Mammary epithelial cell (primary cell): ENCODE data around the gene TECR.

Source experiments
- CTCF ChIP-seq, 2 donors: IDR thresholded peaks in 1 of 2; conservative IDR thresholded peaks in 1 of 2; 2 replicates each; pipeline ENCODE4 v1.5.1; 2011 to 2012; ENCODE audit warnings: inconsistent platforms in 2 of 2, low read length in 2 of 2, mild to moderate bottlenecking in 2 of 2, control low read depth in 1 of 2, low read depth in 1 of 2; ENCODE audit not compliant: insufficient read depth in 1 of 2; ENCODE audit errors: extremely low read depth in 1 of 2
- EZH2 ChIP-seq: IDR thresholded peaks from 2 replicates; pipeline ENCODE4 v1.6.1; 2012; ENCODE audit warnings: low read length, inconsistent platforms, borderline replicate concordance

- TF ChIP-seq CTCF (conservative IDR thresholded peaks at IDR 0.05 in 1 of 2, IDR thresholded peaks at IDR 0.05 in 1 of 2; ENCODE audit: extremely low read depth in 1 of 2, insufficient read depth in 1 of 2, low read depth in 1 of 2, low read length in 2 of 2) (no peak), EZH2 (no peak)
Observed at GRCh38 chr19:14517840-14518505, 11.4 kb upstream of the TECR start, which contains the start of gene DNAJB1.
